Left ventricle myocardium superior (tissue), 1 donor: Measurements from ENCODE around the gene SLC35G6. TPM values are rescaled to one million over a fixed set of nuclear protein-coding genes. Genes with fewer than 3 reads are reported as not detected.
"Not testable (repeated sequence)": the region's sequence is repeated elsewhere in the genome, so short reads cannot be mapped to it uniquely, and the experiment has no call there.

Source experiments
- ATAC-seq: fragments of 200-7000 bp; cut with Tn5 transposase; one replicate; pipeline ENCODE4 v1.9.1; 2020; ENCODE audit warnings: mild to moderate bottlenecking, moderate library complexity
- DNase-seq: peaks from one replicate; pipeline ENCODE4 v3.0.0-alpha.2; 2020
- intact Hi-C: fragments of 100-400 bp; cut with micrococcal nuclease; formaldehyde crosslinking; loops from one replicate; pipeline ENCODE4 v1.11.0; 2022
- total RNA-seq: library from RNA; stranded (reverse); fragmentation: NEBNext Ultra II Directional; extraction: Animal tissue kit (Norgen Biotek cat#: 25700); gene quantifications from one replicate; pipeline ENCODE4 v1.2.1, GENCODE V29; 2021
- donor health status: DM: no; HTN: yes; CAD: no; lungs with severe emphysema.

SLC35G6 gene
- total RNA-seq, 1 donor from 2014 or later, result not detected

- intact Hi-C loops, result no loop called here
- ATAC-seq (no peak), DNase-seq (no peak)
These were observed 4.8 kb upstream of the SLC35G6 start for GRCh38 chr17:7476494-7476893.

GRCh38 chr17:7476951-7477350 is 4.3 kb upstream of the SLC35G6 start:
- DNase-seq (no peak), ATAC-seq (no peak)
- intact Hi-C loops, result no loop called here

GRCh38 chr17:7477392-7478275 is 3.6 kb upstream of the SLC35G6 start:
- intact Hi-C loops, result no loop called here
- ATAC-seq (peak; percentile 17), DNase-seq (peak; percentile 63)

GRCh38 chr17:7478276-7479212 is 2.7 kb upstream of the SLC35G6 start:
- DNase-seq, result peak; percentile 74
- intact Hi-C loops, result no loop called here
- ATAC-seq, result peak; percentile 30

- ATAC-seq (peak; percentile 9), DNase-seq (peak; percentile 85)
- intact Hi-C loops, result no loop called here
These were observed 1.8 kb upstream of the SLC35G6 start, which contains the start of gene ZBTB4 for GRCh38 chr17:7479213-7480088. Gene ZBTB4 (minus strand): TSS chr17:7479631. CDS start chr17:7466801, 12,830 bp downstream.

GRCh38 chr17:7480089-7480384 is 1.2 kb upstream of the SLC35G6 start:
- intact Hi-C loops, result no loop called here
- DNase-seq (no peak), ATAC-seq (no peak)

GRCh38 chr17:7481842-7482741 is 846 bp downstream of the SLC35G6 start:
- intact Hi-C loops, ATAC-seq, DNase-seq: not testable (repeated sequence)

- DNase-seq, ATAC-seq, intact Hi-C loops: not testable (repeated sequence)
These were observed 1.5 kb downstream of the SLC35G6 start for GRCh38 chr17:7482742-7483088.

GRCh38 chr17:7483255-7484066 is 2.2 kb downstream of the SLC35G6 start:
- peak; percentile 72 for ATAC-seq
- DNase-seq, result peak; percentile 95
- intact Hi-C loops, result no loop called here

- intact Hi-C loops, result no loop called here
- DNase-seq, result peak; percentile 99
- peak; percentile 83 for ATAC-seq
These were observed 3.0 kb downstream of the SLC35G6 start, which contains the start of gene POLR2A for GRCh38 chr17:7484067-7484918. Gene POLR2A (plus strand): TSS chr17:7484366.

GRCh38 chr17:7484919-7485377 is 3.7 kb downstream of the SLC35G6 start:
- ATAC-seq, result no peak
- no peak for DNase-seq
- intact Hi-C loops, result no loop called here

- intact Hi-C loops, result no loop called here
These were observed 4.9 kb downstream of the SLC35G6 start for GRCh38 chr17:7486181-7486580.

GRCh38 chr17:7490144-7490543 is 8.9 kb downstream of the SLC35G6 start:
- ATAC-seq, result no peak
- DNase-seq, result no peak

More at GRCh38 chr17:7486181-7486580, 4.9 kb downstream of the SLC35G6 start:
- ATAC-seq, result no peak
- no peak for DNase-seq

GRCh38 chr17:7491583-7491982 is 10.3 kb downstream of the SLC35G6 start:
- intact Hi-C loops, result no loop called here
- ATAC-seq, result no peak
- no peak for DNase-seq

More at GRCh38 chr17:7490144-7490543, 8.9 kb downstream of the SLC35G6 start:
- intact Hi-C loops, result no loop called here

GRCh38 chr17:7493941-7494340 is 12.7 kb downstream of the SLC35G6 start:
- DNase-seq (no peak), ATAC-seq (no peak)
- intact Hi-C loops, result no loop called here

GRCh38 chr17:7495906-7496434 is 14.7 kb downstream of the SLC35G6 start:
- ATAC-seq (peak; percentile 22), DNase-seq (no peak)
- intact Hi-C loops, result no loop called here
